ENCODE results near the gene LAMC1. TPM values are rescaled to one million over a fixed set of nuclear protein-coding genes. Genes with fewer than 3 reads are reported as not detected.
A peak's percentile ranks its signal among the peaks of the same experiment; 100 is the strongest.

Gene LAMC1
- total and polyA plus RNA-seq, 2 experiments from 2014 or later: 18.4 to 116 TPM

GRCh38 chr1:183101841-183102276, 78.6 kb downstream of the LAMC1 start:
- H3K4me1 ChIP-seq (ENCODE audit: insufficient read depth): peaks cover 41% of the 10 kb centered on the region
- TF ChIP-seq, protein P1, sequence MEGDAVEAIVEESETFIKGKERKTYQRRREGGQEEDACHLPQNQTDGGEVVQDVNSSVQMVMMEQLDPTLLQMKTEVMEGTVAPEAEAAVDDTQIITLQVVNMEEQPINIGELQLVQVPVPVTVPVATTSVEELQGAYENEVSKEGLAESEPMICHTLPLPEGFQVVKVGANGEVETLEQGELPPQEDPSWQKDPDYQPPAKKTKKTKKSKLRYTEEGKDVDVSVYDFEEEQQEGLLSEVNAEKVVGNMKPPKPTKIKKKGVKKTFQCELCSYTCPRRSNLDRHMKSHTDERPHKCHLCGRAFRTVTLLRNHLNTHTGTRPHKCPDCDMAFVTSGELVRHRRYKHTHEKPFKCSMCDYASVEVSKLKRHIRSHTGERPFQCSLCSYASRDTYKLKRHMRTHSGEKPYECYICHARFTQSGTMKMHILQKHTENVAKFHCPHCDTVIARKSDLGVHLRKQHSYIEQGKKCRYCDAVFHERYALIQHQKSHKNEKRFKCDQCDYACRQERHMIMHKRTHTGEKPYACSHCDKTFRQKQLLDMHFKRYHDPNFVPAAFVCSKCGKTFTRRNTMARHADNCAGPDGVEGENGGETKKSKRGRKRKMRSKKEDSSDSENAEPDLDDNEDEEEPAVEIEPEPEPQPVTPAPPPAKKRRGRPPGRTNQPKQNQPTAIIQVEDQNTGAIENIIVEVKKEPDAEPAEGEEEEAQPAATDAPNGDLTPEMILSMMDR (conservative IDR thresholded peaks at IDR 0.05; ENCODE audit: low read depth in 2 of 2): no peak
- TF ChIP-seq ZNF114 (CRISPR knock-in tag; IDR thresholded peaks at IDR 0.05): no peak
- TF ChIP-seq, protein P2, sequence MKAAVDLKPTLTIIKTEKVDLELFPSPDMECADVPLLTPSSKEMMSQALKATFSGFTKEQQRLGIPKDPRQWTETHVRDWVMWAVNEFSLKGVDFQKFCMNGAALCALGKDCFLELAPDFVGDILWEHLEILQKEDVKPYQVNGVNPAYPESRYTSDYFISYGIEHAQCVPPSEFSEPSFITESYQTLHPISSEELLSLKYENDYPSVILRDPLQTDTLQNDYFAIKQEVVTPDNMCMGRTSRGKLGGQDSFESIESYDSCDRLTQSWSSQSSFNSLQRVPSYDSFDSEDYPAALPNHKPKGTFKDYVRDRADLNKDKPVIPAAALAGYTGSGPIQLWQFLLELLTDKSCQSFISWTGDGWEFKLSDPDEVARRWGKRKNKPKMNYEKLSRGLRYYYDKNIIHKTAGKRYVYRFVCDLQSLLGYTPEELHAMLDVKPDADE (IDR thresholded peaks at IDR 0.05): no peak
- no peak for TF ChIP-seq EZH2 (IDR thresholded peaks at IDR 0.05; ENCODE audit: low read depth, unreplicated experiment)
- no peak for TF ChIP-seq ZNF462 (CRISPR knock-in tag; IDR thresholded peaks at IDR 0.05)
- TF ChIP-seq STAT1 (IDR thresholded peaks at IDR 0.05; ENCODE audit: unreplicated experiment): no peak
- no peak for TF ChIP-seq ZNF331 (CRISPR knock-in tag; IDR thresholded peaks at IDR 0.05; ENCODE audit: low read depth)
- no peak for TF ChIP-seq JUNB (IDR thresholded peaks at IDR 0.05; ENCODE audit: unreplicated experiment)
- no peak for TF ChIP-seq NANOG (IDR thresholded peaks at IDR 0.05; ENCODE audit: borderline replicate concordance)
- no peak for TF ChIP-seq EZH2phosphoT487 (IDR thresholded peaks at IDR 0.05; ENCODE audit: unreplicated experiment)
- no peak for TF ChIP-seq CREB1 (CRISPR knock-in tag; IDR thresholded peaks at IDR 0.05; ENCODE audit: low read depth)
- TF ChIP-seq POLR2AphosphoS5 (IDR thresholded peaks at IDR 0.05; ENCODE audit: low read depth): no peak
- TF ChIP-seq, protein P3, sequence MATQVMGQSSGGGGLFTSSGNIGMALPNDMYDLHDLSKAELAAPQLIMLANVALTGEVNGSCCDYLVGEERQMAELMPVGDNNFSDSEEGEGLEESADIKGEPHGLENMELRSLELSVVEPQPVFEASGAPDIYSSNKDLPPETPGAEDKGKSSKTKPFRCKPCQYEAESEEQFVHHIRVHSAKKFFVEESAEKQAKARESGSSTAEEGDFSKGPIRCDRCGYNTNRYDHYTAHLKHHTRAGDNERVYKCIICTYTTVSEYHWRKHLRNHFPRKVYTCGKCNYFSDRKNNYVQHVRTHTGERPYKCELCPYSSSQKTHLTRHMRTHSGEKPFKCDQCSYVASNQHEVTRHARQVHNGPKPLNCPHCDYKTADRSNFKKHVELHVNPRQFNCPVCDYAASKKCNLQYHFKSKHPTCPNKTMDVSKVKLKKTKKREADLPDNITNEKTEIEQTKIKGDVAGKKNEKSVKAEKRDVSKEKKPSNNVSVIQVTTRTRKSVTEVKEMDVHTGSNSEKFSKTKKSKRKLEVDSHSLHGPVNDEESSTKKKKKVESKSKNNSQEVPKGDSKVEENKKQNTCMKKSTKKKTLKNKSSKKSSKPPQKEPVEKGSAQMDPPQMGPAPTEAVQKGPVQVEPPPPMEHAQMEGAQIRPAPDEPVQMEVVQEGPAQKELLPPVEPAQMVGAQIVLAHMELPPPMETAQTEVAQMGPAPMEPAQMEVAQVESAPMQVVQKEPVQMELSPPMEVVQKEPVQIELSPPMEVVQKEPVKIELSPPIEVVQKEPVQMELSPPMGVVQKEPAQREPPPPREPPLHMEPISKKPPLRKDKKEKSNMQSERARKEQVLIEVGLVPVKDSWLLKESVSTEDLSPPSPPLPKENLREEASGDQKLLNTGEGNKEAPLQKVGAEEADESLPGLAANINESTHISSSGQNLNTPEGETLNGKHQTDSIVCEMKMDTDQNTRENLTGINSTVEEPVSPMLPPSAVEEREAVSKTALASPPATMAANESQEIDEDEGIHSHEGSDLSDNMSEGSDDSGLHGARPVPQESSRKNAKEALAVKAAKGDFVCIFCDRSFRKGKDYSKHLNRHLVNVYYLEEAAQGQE (IDR thresholded peaks at IDR 0.05; ENCODE audit: unreplicated experiment): no peak
- H3K27ac Mint-ChIP-seq: peak overlapping the region; percentile 13; the same call in 1 of the 2 replicates
- peaks cover 13% of the 10 kb centered on the region for H3K4me1 Mint-ChIP-seq
- H3K27me3 Mint-ChIP-seq (ENCODE audit: insufficient read depth, low read depth, poor library complexity): no peaks in the 10 kb centered on the region
- no peak overlapping the region for H3K4me2 ChIP-seq
- no peaks in the 10 kb centered on the region for H3F3A ChIP-seq (replicated peaks; ENCODE audit: low read depth)
- DNase-seq (ENCODE audit: low spot score) (no peak), ATAC-seq (peak; percentile 67)
- H3K27me3 ChIP-seq (ENCODE audit: insufficient read depth): no peaks in the 10 kb centered on the region
- no peaks in the 10 kb centered on the region for H3K9me3 Mint-ChIP-seq
- H3K4me3 Mint-ChIP-seq: no peak overlapping the region
- no peak overlapping the region for H3K27ac ChIP-seq (ENCODE audit: low read depth)
- no peaks in the 10 kb centered on the region for H4K20me1 ChIP-seq (replicated peaks; ENCODE audit: insufficient read depth)
- no peaks in the 10 kb centered on the region for H3K9me2 ChIP-seq (ENCODE audit: insufficient read depth)
- H2AFZ ChIP-seq: no peak overlapping the region
- peaks cover 7% of the 10 kb centered on the region; the same call in 1 of the 3 replicates for H3K36me3 Mint-ChIP-seq (ENCODE audit: low read depth)
- H3K36me3 ChIP-seq (ENCODE audit: insufficient read depth): peaks cover under 1% of the 10 kb centered on the region; the same call in 1 of the 2 replicates
- H3K4me3 ChIP-seq: no peak overlapping the region
- peaks cover 54% of the 10 kb centered on the region for H3K79me2 ChIP-seq (replicated peaks; ENCODE audit: insufficient read depth)

Data from GM23338 (cell line).